Right lobe of liver (tissue), 4 donors: ENCODE results near the gene OPALIN.

Experiments
- CTCF ChIP-seq, 4 donors: fragments of 200-600 bp in 3 of 4; fragments of 450-650 bp in 1 of 4; IDR thresholded peaks; one replicate each; pipeline versions ENCODE4 v1.5.1 to v1.8.0; 2016 to 2022; ENCODE audit warnings: antibody characterized with exemption in 4 of 4, mild to moderate bottlenecking in 2 of 4
- POLR2A ChIP-seq: fragments of 450-650 bp; IDR thresholded peaks from one replicate; pipeline ENCODE4 v1.6.1; 2017; ENCODE audit warnings: antibody characterized with exemption, mild to moderate bottlenecking
- donor health status: DM: no; HTN: no; CAD: no.
- donor health status: DM: no; HTN: no; CAD: no.
- donor health status: DM: no; HTN: yes; CAD: no.

- no peak for TF ChIP-seq CTCF (IDR thresholded peaks at IDR 0.05)
- TF ChIP-seq POLR2A = no peak
Observed at GRCh38 chr10:96384506-96384905, 25.7 kb upstream of the OPALIN start.
